ENCODE data around the gene SYNGR2.

Gene SYNGR2

GRCh38 chr17:78196716-78197115, 28.3 kb downstream of the SYNGR2 start:
- TF ChIP-seq CTCF (IDR thresholded peaks at IDR 0.05; ENCODE audit: low read depth, low read length), result no peak
- no peak for DNase-seq (ENCODE audit: extremely low read depth, low read depth)

- no peak for DNase-seq (ENCODE audit: extremely low read depth, low read depth)
- TF ChIP-seq CTCF (IDR thresholded peaks at IDR 0.05; ENCODE audit: low read depth, low read length), result no peak
Observed at GRCh38 chr17:78197147-78197832, 28.9 kb downstream of the SYNGR2 start.

- DNase-seq (ENCODE audit: extremely low read depth, low read depth), result no peak
- TF ChIP-seq CTCF (IDR thresholded peaks at IDR 0.05; ENCODE audit: low read depth, low read length), result no peak
Observed at GRCh38 chr17:78200451-78200850, 32.1 kb downstream of the SYNGR2 start.

- no peak for TF ChIP-seq CTCF (IDR thresholded peaks at IDR 0.05; ENCODE audit: low read depth, low read length)
- DNase-seq (ENCODE audit: extremely low read depth, low read depth), result no peak
Observed at GRCh38 chr17:78202666-78203065, 34.3 kb downstream of the SYNGR2 start.

GRCh38 chr17:78204387-78205123, 36.2 kb downstream of the SYNGR2 start:
- no peak for DNase-seq (ENCODE audit: extremely low read depth, low read depth)
- TF ChIP-seq CTCF (IDR thresholded peaks at IDR 0.05; ENCODE audit: low read depth, low read length), result no peak

- no peak for TF ChIP-seq CTCF (IDR thresholded peaks at IDR 0.05; ENCODE audit: low read depth, low read length)
- DNase-seq (ENCODE audit: extremely low read depth, low read depth), result no peak
Observed at GRCh38 chr17:78205124-78205775, 36.9 kb downstream of the SYNGR2 start.

- no peak for DNase-seq (ENCODE audit: extremely low read depth, low read depth)
Observed at GRCh38 chr17:78206298-78206697, 37.9 kb downstream of the SYNGR2 start.

More at GRCh38 chr17:78206298-78206697, 37.9 kb downstream of the SYNGR2 start:
- no peak for TF ChIP-seq CTCF (IDR thresholded peaks at IDR 0.05; ENCODE audit: low read depth, low read length)
